GM10847 (cell line): ENCODE measurements around the gene CRTC3.

ENCODE experiments used
- POLR2A ChIP-seq: IDR thresholded peaks from 2 replicates; pipeline ENCODE4 v1.6.1; 2011; ENCODE audit not compliant: insufficient read length; ENCODE audit errors: extremely low read depth

Gene CRTC3

DNA sequence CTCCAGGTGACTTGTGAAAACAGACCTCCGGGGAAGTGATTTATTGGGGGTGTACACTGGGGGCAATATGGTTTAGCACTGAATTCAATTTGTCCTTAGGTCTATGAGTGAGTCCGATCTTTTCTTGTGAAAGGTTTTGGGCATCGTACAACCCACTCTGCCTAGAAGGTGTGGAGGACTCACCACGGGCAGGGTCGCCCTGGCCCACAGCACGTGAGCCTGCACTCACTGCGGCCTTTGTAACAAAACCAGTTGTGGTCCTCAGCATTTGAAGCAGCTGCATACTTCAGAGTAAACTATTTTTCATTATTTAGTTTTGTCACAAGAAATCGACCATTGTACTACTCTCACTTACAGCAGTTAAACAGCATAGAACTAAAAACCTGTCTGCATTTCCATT is 114.8 kb downstream of the CRTC3 start:
- TF ChIP-seq POLR2A = no peak

- no peak for TF ChIP-seq POLR2A
These were observed 115.4 kb downstream of the CRTC3 start for GRCh38 chr15:90644952-90645725.

DNA sequence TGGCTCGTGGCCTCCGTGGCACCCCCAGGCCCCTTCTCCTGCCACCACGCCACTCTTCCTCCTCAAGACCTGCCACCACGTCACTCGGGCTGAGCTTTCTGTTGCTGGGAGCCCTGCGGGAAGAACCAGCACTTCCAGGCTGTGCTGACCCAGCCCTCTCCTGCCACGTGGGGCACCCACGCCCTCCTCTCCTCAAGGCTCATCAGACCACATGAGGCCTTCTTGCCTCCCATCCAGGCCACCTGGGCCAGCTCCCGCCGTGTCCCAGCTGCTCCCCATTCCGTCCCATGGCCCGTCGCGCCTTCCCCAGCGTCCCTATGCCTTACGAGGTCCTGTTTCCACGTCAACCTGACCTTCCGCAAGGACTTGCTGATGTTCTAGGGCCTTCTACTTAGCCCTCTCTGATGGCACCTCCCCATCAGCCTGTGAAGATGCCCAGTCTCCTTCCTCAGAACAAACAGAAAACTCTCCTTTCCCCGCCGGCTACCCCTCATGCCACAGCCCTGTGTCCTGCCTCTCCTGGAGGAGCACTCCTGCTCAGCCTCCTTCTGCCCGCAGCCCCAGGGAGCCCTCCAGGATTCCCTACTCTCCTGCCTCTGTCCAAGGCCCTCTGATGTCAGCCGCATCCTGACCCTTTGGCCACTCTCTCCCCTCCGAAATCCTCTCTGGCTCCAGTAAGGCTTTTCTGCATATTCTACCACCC is 116.3 kb downstream of the CRTC3 start:
- no peak for TF ChIP-seq POLR2A

DNA sequence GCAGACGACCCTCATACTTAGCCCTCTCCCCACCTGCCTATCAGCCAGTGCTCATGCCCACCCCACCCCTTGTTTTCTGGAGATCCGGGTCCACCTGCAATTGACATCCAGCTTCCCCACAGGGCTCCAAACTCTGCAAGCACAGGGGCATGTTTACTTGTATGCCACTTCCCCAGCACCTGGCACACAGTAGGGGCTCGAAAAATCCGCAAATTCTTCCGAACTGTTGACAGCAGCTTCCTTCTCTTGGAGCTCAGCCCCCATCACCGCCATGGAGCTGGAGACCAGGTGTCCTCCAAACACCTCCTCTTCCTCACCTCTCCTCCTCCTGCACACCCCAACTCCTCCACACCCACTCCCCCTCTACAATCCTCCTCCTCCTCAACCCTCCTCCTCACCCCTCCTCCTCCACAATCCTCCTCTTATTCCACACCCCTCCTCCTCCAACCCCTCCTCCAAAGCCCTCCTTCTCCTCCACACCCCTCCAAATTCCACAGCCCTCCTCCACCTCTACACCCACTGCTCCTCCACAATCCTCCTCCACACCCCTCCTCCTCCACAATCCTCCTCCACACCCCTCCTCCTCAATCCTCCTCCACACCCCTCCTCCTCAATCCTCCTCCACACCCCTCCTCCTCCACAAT is 117.1 kb downstream of the CRTC3 start:
- TF ChIP-seq POLR2A = no peak

GRCh38 chr15:90647326-90647725 is 117.6 kb downstream of the CRTC3 start:
- TF ChIP-seq POLR2A = no peak

DNA sequence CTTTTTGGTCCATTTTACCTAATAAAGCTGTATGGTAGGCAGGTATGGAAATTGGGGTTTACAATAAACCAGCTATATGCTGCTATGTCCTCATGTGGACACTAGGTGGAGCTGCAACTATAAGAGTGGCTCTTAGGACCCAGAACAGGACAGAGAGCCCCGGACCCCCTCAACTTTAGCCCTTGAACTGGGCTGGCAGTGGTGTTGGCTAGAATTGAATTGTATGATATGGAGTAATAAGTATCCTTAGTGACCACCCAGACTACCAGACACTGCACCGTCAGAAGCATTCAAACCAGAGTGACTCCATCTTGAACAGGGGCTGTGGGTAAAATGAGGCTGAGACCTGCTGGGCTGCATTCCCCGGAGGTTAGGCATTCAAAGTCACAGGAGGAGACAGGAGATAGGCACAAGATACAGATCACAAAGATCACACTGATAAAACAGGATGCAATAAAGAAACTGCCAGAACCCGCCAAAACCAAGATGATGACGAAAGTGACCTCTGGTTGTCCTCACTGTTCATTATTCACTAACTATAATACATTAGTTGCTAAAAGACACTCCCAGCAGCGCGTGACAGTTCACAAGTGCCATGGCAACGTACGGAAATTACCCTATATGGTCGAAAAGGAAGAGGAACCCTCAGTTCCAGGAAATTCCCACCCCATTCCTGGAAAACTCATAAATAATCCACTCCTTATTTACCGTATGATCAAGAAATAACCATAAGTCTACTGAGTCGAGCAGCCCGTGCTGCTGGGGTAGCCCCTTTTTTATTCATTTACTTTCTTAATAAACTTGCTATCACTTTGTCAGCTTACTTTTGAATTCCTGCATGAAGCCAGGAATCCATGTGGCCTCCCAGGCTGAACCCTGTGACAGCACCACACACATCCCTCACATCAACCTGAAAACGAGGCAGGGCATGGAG is 118.7 kb downstream of the CRTC3 start:
- no peak for TF ChIP-seq POLR2A

DNA sequence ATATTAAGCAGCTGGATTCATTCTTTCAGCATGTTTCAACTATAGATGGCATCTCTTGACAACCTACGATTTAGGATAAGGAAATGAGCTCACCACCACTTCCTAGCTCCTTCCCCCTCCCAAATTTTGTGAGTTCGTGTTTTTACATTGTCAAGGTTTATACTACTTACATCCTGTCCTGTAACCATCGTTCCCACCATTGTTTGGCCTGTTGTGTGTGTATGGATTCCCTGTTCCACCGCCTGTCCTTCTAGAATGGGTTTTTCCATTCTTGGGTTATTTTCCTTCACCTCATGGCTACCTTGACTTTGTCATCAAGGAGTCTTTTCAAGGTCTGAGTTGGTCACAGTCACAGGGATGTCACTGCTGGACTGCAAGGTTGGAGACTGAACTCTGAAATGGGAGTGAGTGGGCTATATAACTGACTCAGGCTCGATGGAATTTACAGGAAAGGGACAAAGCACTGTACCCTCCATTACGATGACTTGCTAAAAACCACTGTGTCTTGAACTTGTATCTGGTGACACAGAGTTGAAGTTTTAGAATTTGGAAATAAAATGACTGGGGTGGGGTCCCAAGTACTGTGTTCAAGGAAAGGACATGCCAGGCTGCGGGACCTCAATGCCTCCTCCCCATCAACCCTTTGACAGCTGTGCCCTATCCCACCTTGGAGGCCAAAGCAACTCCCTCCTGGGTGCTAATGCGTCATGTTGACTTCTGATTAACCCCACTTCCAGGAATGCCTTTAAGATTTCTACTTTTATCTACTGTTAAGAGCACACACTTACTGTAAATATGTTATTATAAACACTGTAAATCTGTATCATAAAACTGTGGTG is 120.6 kb downstream of the CRTC3 start:
- no peak for TF ChIP-seq POLR2A

DNA sequence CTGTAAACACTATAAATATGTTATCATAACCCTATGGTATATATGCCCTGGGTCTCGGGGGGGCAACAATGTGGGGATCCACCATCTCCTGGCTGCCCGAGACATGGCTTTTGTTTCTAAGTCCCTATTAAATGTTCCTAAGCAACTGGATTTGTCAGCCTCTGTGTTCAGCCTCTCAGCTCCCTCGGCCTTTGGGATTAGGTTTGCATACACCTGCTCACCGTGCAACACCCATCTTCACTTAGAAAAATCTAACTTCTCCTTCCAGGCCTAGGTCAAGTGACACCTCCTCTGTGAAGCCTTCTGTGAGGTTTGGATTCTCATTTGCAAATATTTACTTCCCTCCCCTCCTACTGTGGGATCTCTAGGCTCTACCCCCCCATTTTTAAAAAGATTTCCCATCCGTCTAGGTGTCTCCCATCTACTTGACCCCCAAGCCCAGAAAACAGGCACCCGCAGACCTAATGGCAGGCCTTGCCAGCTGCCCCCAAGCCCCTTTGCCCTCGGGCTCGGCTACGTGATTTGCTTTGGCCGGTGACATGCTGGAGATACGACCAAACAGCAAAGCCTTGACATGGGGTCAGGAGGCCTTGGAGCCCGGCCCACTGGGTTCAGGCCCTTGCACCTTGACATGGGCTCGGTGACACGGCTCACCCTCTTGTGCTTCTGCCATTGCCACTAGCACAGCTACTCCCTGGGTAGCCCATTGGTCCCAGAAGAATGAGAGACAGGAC is 121.4 kb downstream of the CRTC3 start:
- TF ChIP-seq POLR2A = no peak

GRCh38 chr15:90654233-90655136 is 124.8 kb downstream of the CRTC3 start:
- TF ChIP-seq POLR2A = no peak

- no peak for TF ChIP-seq POLR2A
These were observed 129.8 kb downstream of the CRTC3 start for GRCh38 chr15:90659481-90659880.

- no peak for TF ChIP-seq POLR2A
These were observed 130.7 kb downstream of the CRTC3 start for GRCh38 chr15:90660195-90660998.
